Breast epithelium (tissue), 4 donors: Measurements from ENCODE around the gene RFX1. TPM values are rescaled to one million over a fixed set of nuclear protein-coding genes. Genes with fewer than 3 reads are reported as not detected.

Source experiments
- DNase-seq, 2 donors: peaks; one replicate each; pipeline ENCODE4 v3.0.0-alpha.2; 2019; ENCODE audit warnings: low spot score in 2 of 2
- H3K27ac ChIP-seq, 2 donors: fragments of 200-600 bp; sonication (generic) in 1 of 2; one replicate each; pipeline ENCODE4 v1.5.1; 2016 to 2019; ENCODE audit warnings: mild to moderate bottlenecking in 1 of 2
- H3K27me3 ChIP-seq, 2 donors: fragments of 200-600 bp; sonication (generic) in 1 of 2; one replicate each; pipeline versions ENCODE4 v1.5.1 to v1.6.0; 2017 to 2019; ENCODE audit warnings: control low read depth in 1 of 2, mild to moderate bottlenecking in 1 of 2
- H3K36me3 ChIP-seq: fragments of 200-600 bp; one replicate; pipeline ENCODE4 v1.5.1; 2019
- H3K4me1 ChIP-seq, 2 donors: fragments of 200-600 bp; sonication (generic); one replicate each; pipeline ENCODE4 v1.5.1; 2016 to 2019; ENCODE audit warnings: control low read depth in 1 of 2
- H3K4me3 ChIP-seq, 3 donors: fragments of 200-600 bp; sonication (generic); 1 replicate in 2 of 3; 2 replicates in 1 of 3; pipeline ENCODE4 v1.5.1; 2016 to 2019; ENCODE audit warnings: mild to moderate bottlenecking in 3 of 3, moderate library complexity in 2 of 3
- H3K9me3 ChIP-seq, 2 donors: fragments of 200-600 bp; sonication (generic) in 1 of 2; one replicate each; pipeline ENCODE4 v1.5.1; 2016 to 2019; ENCODE audit warnings: control low read depth in 1 of 2
- POLR2A ChIP-seq: fragments of 450-650 bp; IDR thresholded peaks from one replicate; pipeline ENCODE4 v1.6.1; 2016; ENCODE audit warnings: antibody characterized with exemption, mild to moderate bottlenecking, moderate library complexity
- POLR2AphosphoS5 ChIP-seq, 3 donors: sonication (generic); formaldehyde crosslinking; IDR thresholded peaks; one replicate each; pipeline ENCODE4 v1.6.1; 2017; ENCODE audit warnings: antibody characterized with exemption in 3 of 3
- intact Hi-C: fragments of 100-400 bp; cut with DNase I; formaldehyde crosslinking; loops from one replicate; pipeline ENCODE4 v1.15.1; 2023; ENCODE audit warnings: low total_unique reads
- total RNA-seq, 3 donors: library from RNA; depleted of rRNA; stranded (reverse); fragments of >200 nt; gene quantifications; one replicate each; pipeline ENCODE4 v1.1.0, GENCODE V29; 2016
- TF ChIP-seq, protein P1 (sequence below), 3 donors: fragments of 450-650 bp; IDR thresholded peaks; one replicate each; pipeline ENCODE4 v1.5.1; 2016 to 2017; ENCODE audit warnings: antibody characterized with exemption in 3 of 3, mild to moderate bottlenecking in 3 of 3, moderate library complexity in 3 of 3

Gene RFX1
- total RNA-seq, 3 donors from 2014 or later = 2.6 to 3.7 (median 3.6) TPM

DNA sequence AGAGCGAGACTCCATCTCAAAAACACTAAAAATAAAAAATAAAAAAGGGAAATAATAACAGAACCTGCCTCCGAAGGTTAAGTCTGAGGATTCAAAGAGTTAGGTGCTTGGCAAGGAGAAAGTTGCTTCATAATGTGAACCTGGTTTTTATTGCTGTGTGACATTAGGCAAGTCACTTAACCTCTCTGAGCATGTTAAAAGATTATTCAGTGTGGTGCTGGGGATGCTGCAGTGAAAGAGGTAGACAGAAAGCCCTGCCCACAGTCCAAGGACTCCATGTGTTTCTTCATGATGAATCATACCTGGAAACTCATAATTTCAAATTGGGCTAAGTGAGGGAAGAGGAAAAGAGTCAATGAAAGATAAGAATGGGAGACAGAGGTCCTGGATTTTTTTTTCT lies 27.8 kb upstream of the RFX1 start:
- H3K27me3 ChIP-seq = no peaks in the 10 kb centered on the region
- intact Hi-C loops = no loop called here
- H3K4me3 ChIP-seq = no peak overlapping the region
- TF ChIP-seq, protein P1, sequence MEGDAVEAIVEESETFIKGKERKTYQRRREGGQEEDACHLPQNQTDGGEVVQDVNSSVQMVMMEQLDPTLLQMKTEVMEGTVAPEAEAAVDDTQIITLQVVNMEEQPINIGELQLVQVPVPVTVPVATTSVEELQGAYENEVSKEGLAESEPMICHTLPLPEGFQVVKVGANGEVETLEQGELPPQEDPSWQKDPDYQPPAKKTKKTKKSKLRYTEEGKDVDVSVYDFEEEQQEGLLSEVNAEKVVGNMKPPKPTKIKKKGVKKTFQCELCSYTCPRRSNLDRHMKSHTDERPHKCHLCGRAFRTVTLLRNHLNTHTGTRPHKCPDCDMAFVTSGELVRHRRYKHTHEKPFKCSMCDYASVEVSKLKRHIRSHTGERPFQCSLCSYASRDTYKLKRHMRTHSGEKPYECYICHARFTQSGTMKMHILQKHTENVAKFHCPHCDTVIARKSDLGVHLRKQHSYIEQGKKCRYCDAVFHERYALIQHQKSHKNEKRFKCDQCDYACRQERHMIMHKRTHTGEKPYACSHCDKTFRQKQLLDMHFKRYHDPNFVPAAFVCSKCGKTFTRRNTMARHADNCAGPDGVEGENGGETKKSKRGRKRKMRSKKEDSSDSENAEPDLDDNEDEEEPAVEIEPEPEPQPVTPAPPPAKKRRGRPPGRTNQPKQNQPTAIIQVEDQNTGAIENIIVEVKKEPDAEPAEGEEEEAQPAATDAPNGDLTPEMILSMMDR (IDR thresholded peaks at IDR 0.05) = no peak
- no peak for TF ChIP-seq POLR2AphosphoS5 (IDR thresholded peaks at IDR 0.05)
- TF ChIP-seq POLR2A = no peak
- H3K36me3 ChIP-seq = no peaks in the 10 kb centered on the region
- no peak for DNase-seq
- H3K9me3 ChIP-seq = no peaks in the 10 kb centered on the region
- H3K27ac ChIP-seq = no peak overlapping the region
- H3K4me1 ChIP-seq = peaks cover 0 to 4% of the 10 kb centered on the region in 2 donors

DNA sequence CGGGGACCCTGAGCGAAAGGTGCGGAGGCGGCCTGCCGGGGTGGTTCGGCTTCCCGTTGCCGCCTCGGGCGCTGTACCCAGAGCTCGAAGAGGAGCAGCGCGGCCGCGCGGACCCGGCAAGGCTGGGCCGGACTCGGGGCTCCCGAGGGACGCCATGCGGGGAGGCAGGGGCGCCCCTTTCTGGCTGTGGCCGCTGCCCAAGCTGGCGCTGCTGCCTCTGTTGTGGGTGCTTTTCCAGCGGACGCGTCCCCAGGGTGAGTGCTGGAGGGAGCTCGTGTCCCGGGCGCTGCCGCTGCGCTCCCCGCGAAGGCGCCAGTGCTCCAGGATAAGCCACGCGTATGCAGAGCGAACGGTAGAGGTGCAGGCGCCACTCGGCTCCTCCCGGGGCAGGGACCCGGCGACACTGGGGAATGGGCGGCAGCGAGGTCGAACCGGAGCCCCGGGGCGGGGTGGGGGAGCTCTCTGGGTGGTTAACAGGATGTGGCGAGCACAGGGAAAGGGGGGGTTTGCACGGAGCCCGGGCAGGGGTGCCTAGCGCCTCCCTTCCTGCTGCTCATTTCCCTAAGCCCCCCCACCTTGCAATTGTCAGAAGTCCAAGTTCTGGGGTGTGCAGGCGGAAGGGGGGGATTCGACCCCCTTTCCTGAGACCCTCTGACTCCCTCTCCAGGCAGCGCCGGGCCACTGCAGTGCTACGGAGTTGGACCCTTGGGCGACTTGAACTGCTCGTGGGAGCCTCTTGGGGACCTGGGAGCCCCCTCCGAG lies 25.8 kb upstream of the RFX1 start, which contains the start of gene IL27RA:
Gene IL27RA, plus strand, starts transcription at position 44 of the 762 bp plus-strand sequence. Its CDS starts 111 bp downstream, at position 155.
- peak within 1 kb of the TSS; percentile 75 to 79 for H3K27ac ChIP-seq
- no peaks in the 10 kb centered on the region for H3K27me3 ChIP-seq
- peak in 1 of 2 donors; percentile 36 for DNase-seq
- TF ChIP-seq, protein P1 (IDR thresholded peaks at IDR 0.05) = peak in 2 of 3 donors; percentile 38 to 68
- no peak for TF ChIP-seq POLR2A
- TF ChIP-seq POLR2AphosphoS5 (IDR thresholded peaks at IDR 0.05) = peak in 1 of 3 donors; percentile 17
- H3K9me3 ChIP-seq = no peaks in the 10 kb centered on the region
- peak within 1 kb of the TSS; percentile 57 to 78 (median 66) for H3K4me3 ChIP-seq
- intact Hi-C loops = no loop called here
- H3K36me3 ChIP-seq = no peaks in the 10 kb centered on the region
- peaks cover 0 to 4% of the 10 kb centered on the region in 2 donors for H3K4me1 ChIP-seq

DNA sequence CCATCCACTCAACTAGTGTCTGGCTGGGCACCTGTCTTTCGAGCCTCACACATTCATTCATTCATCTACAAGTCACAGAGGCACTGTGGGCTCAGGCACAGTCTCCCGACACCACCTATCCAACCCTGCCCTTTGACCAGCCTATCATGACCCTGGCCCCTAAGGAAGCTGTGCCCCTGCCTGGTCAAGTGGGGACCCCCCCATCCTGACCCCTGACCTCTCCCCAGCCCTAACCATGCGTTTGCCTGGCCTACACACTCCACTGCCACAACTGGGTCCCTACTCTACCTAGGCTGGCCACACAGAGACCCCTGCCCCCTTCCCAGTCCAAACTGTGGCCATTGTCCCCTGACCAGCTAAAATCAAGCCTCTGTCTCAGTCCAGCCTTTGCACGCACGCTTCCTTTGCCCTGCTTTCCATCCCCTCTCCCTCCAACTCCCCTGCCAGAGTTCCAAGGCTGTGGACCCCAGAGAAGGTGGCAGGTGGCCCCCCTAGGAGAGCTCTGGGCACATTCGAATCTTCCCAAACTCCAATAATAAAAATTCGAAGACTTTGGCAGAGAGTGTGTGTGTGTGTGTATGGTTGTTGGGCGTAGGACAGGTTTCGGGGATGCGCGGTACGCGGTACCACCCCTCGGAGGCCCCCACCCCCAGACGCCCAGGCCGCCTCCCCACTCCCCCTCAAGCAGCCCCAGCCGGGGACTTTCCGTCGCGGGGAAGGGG lies 25.0 kb upstream of the RFX1 start:
- no peaks in the 10 kb centered on the region for H3K27me3 ChIP-seq
- no peaks in the 10 kb centered on the region for H3K36me3 ChIP-seq
- H3K4me1 ChIP-seq = peaks cover 0 to 4% of the 10 kb centered on the region in 2 donors
- intact Hi-C loops = no loop called here
- DNase-seq = no peak
- H3K27ac ChIP-seq = peak overlapping the region; percentile 75 to 79
- TF ChIP-seq POLR2A (no peak), POLR2AphosphoS5 (IDR thresholded peaks at IDR 0.05) (no peak)
- TF ChIP-seq, protein P1 (IDR thresholded peaks at IDR 0.05) = no peak
- H3K4me3 ChIP-seq = peak overlapping the region; percentile 57 to 78 (median 66)
- no peaks in the 10 kb centered on the region for H3K9me3 ChIP-seq

DNA sequence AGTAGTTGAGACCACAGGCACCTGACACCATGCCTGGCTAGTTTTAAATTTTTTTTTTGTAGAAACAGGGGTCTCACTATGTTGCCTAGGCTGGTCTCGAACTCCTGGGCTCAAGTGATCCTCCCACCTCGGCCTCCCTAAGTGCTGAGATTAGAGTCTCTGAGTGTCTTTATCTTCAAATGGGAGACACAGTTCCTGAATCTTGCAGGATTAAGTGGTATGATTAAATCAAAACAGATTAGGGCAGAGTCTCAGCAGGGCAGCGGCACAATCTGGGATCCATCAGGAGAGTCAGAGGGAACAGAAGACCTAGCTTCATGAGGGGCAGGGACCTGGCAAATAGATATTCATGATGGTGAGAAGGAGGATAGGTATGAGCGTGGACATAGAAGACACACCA lies 22.8 kb upstream of the RFX1 start:
- no peak for DNase-seq
- H3K36me3 ChIP-seq = no peaks in the 10 kb centered on the region
- H3K4me1 ChIP-seq = peaks cover 0 to 4% of the 10 kb centered on the region in 2 donors
- intact Hi-C loops = no loop called here
- no peak overlapping the region for H3K4me3 ChIP-seq
- H3K9me3 ChIP-seq = no peaks in the 10 kb centered on the region
- no peak for TF ChIP-seq POLR2AphosphoS5 (IDR thresholded peaks at IDR 0.05)
- no peak for TF ChIP-seq POLR2A
- TF ChIP-seq, protein P1 (IDR thresholded peaks at IDR 0.05) = no peak
- H3K27me3 ChIP-seq = no peaks in the 10 kb centered on the region
- no peak overlapping the region for H3K27ac ChIP-seq
